Thyroid gland (tissue), 4 donors: ENCODE data around the gene PLEKHA6.

Experiments used
- POLR2A ChIP-seq, 2 donors: fragments of 450-650 bp; IDR thresholded peaks; one replicate each; pipeline ENCODE4 v1.6.1; 2017; ENCODE audit warnings: antibody characterized with exemption in 2 of 2, mild to moderate bottlenecking in 2 of 2, moderate library complexity in 1 of 2
- TF ChIP-seq, protein P1 (sequence below), 6 experiments: fragments of 200-600 bp in 3 of 6; fragments of 450-650 bp in 3 of 6; sonication (generic) in 3 of 6; IDR thresholded peaks; one replicate each; pipeline ENCODE4 v1.5.1; 2016 to 2019; ENCODE audit warnings: antibody characterized with exemption in 6 of 6, mild to moderate bottlenecking in 2 of 6, inconsistent platforms in 1 of 6, moderate library complexity in 1 of 6

DNA sequence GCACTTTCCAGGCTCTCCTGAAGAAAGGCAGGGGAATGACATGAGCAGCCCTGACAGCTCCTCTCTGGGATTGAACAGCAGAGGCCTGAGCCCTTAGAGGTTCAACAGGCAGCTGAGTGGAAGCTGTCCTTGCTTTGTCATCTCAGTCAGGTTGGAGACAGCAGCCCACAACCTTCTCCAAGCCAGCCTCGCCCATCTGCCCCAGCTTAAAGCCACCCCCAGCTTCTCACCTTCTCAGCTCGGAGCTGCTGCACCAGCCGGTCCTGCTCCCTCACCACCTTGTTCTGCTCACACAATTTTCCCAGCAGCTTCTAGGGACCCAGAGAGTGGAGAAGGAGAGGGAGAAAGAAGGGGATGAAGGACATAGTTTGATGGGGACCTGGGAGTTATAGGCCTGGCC is 110.8 kb downstream of the PLEKHA6 start:
- no peak for TF ChIP-seq POLR2A (IDR thresholded peaks at IDR 0.05)
- TF ChIP-seq, protein P1, sequence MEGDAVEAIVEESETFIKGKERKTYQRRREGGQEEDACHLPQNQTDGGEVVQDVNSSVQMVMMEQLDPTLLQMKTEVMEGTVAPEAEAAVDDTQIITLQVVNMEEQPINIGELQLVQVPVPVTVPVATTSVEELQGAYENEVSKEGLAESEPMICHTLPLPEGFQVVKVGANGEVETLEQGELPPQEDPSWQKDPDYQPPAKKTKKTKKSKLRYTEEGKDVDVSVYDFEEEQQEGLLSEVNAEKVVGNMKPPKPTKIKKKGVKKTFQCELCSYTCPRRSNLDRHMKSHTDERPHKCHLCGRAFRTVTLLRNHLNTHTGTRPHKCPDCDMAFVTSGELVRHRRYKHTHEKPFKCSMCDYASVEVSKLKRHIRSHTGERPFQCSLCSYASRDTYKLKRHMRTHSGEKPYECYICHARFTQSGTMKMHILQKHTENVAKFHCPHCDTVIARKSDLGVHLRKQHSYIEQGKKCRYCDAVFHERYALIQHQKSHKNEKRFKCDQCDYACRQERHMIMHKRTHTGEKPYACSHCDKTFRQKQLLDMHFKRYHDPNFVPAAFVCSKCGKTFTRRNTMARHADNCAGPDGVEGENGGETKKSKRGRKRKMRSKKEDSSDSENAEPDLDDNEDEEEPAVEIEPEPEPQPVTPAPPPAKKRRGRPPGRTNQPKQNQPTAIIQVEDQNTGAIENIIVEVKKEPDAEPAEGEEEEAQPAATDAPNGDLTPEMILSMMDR (IDR thresholded peaks at IDR 0.05): no peak
